Right lobe of liver (tissue), 6 donors: Measurements from ENCODE around the gene NOL11. TPM values are rescaled to one million over a fixed set of nuclear protein-coding genes. Genes with fewer than 3 reads are reported as not detected.
A peak's percentile ranks its signal among the peaks of the same experiment; 100 is the strongest.

Experiments
- ATAC-seq, 4 donors: fragments of 200-7000 bp; cut with Tn5 transposase; one replicate each; pipeline ENCODE4 v1.9.1; 2020; ENCODE audit warnings: mild to moderate bottlenecking in 4 of 4, moderate library complexity in 4 of 4
- DNase-seq, 3 donors: peaks; one replicate each; pipeline ENCODE4 v3.0.0-alpha.2; 2020
- H3K27ac ChIP-seq, 3 donors: fragments of 200-600 bp; one replicate each; pipeline ENCODE4 v1.8.0; 2022
- H3K27me3 ChIP-seq, 2 donors: fragments of 200-600 bp; one replicate each; pipeline ENCODE4 v1.8.0; 2022
- H3K36me3 ChIP-seq, 4 donors: fragments of 200-600 bp; sonication (generic) in 1 of 4; one replicate each; pipeline versions ENCODE4 v1.5.1 to v1.8.0; 2017 to 2022; ENCODE audit warnings: control low read depth in 1 of 4
- H3K4me1 ChIP-seq, 4 donors: fragments of 200-600 bp; sonication (generic) in 1 of 4; one replicate each; pipeline versions ENCODE4 v1.5.1 to v1.8.0; 2017 to 2022; ENCODE audit warnings: control low read depth in 1 of 4
- H3K4me3 ChIP-seq, 3 donors: fragments of 200-600 bp; one replicate each; pipeline ENCODE4 v1.8.0; 2022
- H3K9me3 ChIP-seq, 4 donors: fragments of 200-600 bp; sonication (generic) in 1 of 4; one replicate each; pipeline versions ENCODE4 v1.5.1 to v1.8.0; 2017 to 2022; ENCODE audit warnings: control low read depth in 1 of 4
- CTCF ChIP-seq, 4 donors: fragments of 200-600 bp in 3 of 4; fragments of 450-650 bp in 1 of 4; IDR thresholded peaks; one replicate each; pipeline versions ENCODE4 v1.5.1 to v1.8.0; 2016 to 2022; ENCODE audit warnings: antibody characterized with exemption in 4 of 4, mild to moderate bottlenecking in 2 of 4
- POLR2A ChIP-seq: fragments of 450-650 bp; IDR thresholded peaks from one replicate; pipeline ENCODE4 v1.6.1; 2017; ENCODE audit warnings: antibody characterized with exemption, mild to moderate bottlenecking
- WGBS: methylation state at CpG from one replicate; pipeline ENCODE4 v1.1.6; 2018; ENCODE audit warnings: low coverage, low lambda C conversion rate; ENCODE audit not compliant: insufficient coverage; ENCODE audit errors: missing lambda C conversion rate; 5-methylcytosine and 5-hydroxymethylcytosine counted together
- intact Hi-C, 2 donors: fragments of 100-400 bp; cut with DNase I; formaldehyde crosslinking; loops; one replicate each; pipeline versions ENCODE4 v1.11.2 to v1.14.1; 2022
- long read RNA-seq: library from polyadenylated mRNA; unstranded; transcript quantifications from one replicate; pipeline ENCODE4 v2.0.0, GENCODE V29; 2019
- total RNA-seq, 6 experiments: library from RNA; depleted of rRNA in 2 of 6; stranded (reverse); fragments of >200 nt in 2 of 6; fragmentation: NEBNext Ultra II Directional in 3 of 6; extraction: Animal tissue kit (Norgen Biotek cat#: 25700) in 3 of 6; gene quantifications; one replicate each; pipeline versions ENCODE4 v1.1.0 to v1.2.4, GENCODE V29; 2016 to 2023
- donor health status: DM: no; HTN: yes; CAD: no.
- donor health status: DM: no; HTN: no; CAD: no.
- donor health status: DM: no; HTN: no; CAD: no.
- donor health status: DM: no; HTN: yes; CAD: no.
- donor health status: DM: no; HTN: yes; CAD: no.

NOL11 gene
- total RNA-seq, result 10 to 100 TPM; 15.8 to 22.1 (median 19.5) TPM
- long read RNA-seq, partial matches to known transcripts, result 2 of 5 reads
- long read RNA-seq, other reads (novel, unspliced or antisense), result 0 of 5 reads

- 0% methylated on average over 11 of the region's 49 CpGs for WGBS
- Histone ChIP-seq H3K4me1 (peaks cover 0 to 15% (median 6%) of the 10 kb centered on the region in 4 donors), H3K27ac (peak within 1 kb of the TSS; percentile 79 to 88 (median 86)), H3K4me3 (peak within 1 kb of the TSS; percentile 85 to 94 (median 92)), H3K27me3 (no peaks in the 10 kb centered on the region), H3K9me3 (no peaks in the 10 kb centered on the region), H3K36me3 (peaks cover 0 to 24% (median 8%) of the 10 kb centered on the region in 4 donors)
- DNase-seq (peak; percentile 99), ATAC-seq (peak; percentile 98 to 99 (median 99))
- TF ChIP-seq CTCF (IDR thresholded peaks at IDR 0.05) (peak; percentile 94 to 97 (median 96)), POLR2A (peak; percentile 92)
- intact Hi-C loops, result no loop called here
Observed at GRCh38 chr17:67717624-67718324, at the start of gene NOL11. NOL11 (plus strand) TSS chr17:67717936; CDS start chr17:67717948, 12 bp downstream.

- Histone ChIP-seq H3K36me3 (no peaks in the 10 kb centered on the region), H3K4me3 (no peak overlapping the region), H3K4me1 (no peaks in the 10 kb centered on the region), H3K9me3 (no peaks in the 10 kb centered on the region), H3K27ac (no peak overlapping the region), H3K27me3 (no peaks in the 10 kb centered on the region)
- DNase-seq (no peak), ATAC-seq (no peak)
- intact Hi-C loops, result no loop called here
- 40% methylated on average over 1 of the region's 3 CpGs for WGBS
- no peak for TF ChIP-seq CTCF (IDR thresholded peaks at IDR 0.05)
- TF ChIP-seq POLR2A, result no peak
Observed at GRCh38 chr17:67671493-67671892, 46.2 kb upstream of the NOL11 start.

- WGBS, result 87% methylated on average over 10 of the region's 10 CpGs
Observed at GRCh38 chr17:67672592-67673335, 45.0 kb upstream of the NOL11 start.

GRCh38 chr17:67675481-67675880 is 42.3 kb upstream of the NOL11 start:
- Histone ChIP-seq H3K4me3 (no peak overlapping the region), H3K27me3 (no peaks in the 10 kb centered on the region), H3K36me3 (no peaks in the 10 kb centered on the region), H3K27ac (no peak overlapping the region), H3K9me3 (no peaks in the 10 kb centered on the region), H3K4me1 (no peaks in the 10 kb centered on the region)
- TF ChIP-seq POLR2A, result no peak
- TF ChIP-seq CTCF (IDR thresholded peaks at IDR 0.05), result no peak
- 95% methylated on average over 4 of the region's 4 CpGs for WGBS
- DNase-seq (no peak), ATAC-seq (no peak)
- intact Hi-C loops, result no loop called here

More at GRCh38 chr17:67672592-67673335, 45.0 kb upstream of the NOL11 start:
- Histone ChIP-seq H3K4me1 (no peaks in the 10 kb centered on the region), H3K4me3 (no peak overlapping the region), H3K27me3 (no peaks in the 10 kb centered on the region), H3K9me3 (no peaks in the 10 kb centered on the region), H3K36me3 (no peaks in the 10 kb centered on the region), H3K27ac (no peak overlapping the region)
- no peak for TF ChIP-seq POLR2A
- no peak for TF ChIP-seq CTCF (IDR thresholded peaks at IDR 0.05)
- DNase-seq, result no peak
- no peak for ATAC-seq
- intact Hi-C loops, result no loop called here
